ENCODE data around the gene PDSS2. TPM values are rescaled to one million over a fixed set of nuclear protein-coding genes. Genes with fewer than 3 reads are reported as not detected.

Gene PDSS2
- total and polyA plus RNA-seq, 2 of the 8 experiments (the other 6 are each of a cell fraction or from before 2014, with no cell fraction given): 10.7 to 16.1 TPM

GRCh38 chr6:107488174-107488874, 29.0 kb upstream of the PDSS2 start (continued):
- TF ChIP-seq BACH1 (IDR thresholded peaks at IDR 0.05; ENCODE audit: low read length): peak; percentile 1; the same call in 1 of the 2 replicates
- TF ChIP-seq RBBP5 (IDR thresholded peaks at IDR 0.05; ENCODE audit: borderline replicate concordance, low read depth, low read length): no peak
- no peak for TF ChIP-seq EP300 (IDR thresholded peaks at IDR 0.05; ENCODE audit: borderline replicate concordance in 1 of 2, low read depth in 2 of 2, low read length in 2 of 2)
